Kidney epithelial cell (primary cell): Measurements from ENCODE around the gene MAPKAP1. TPM values are rescaled to one million over a fixed set of nuclear protein-coding genes. Genes with fewer than 3 reads are reported as not detected.

Experiments
- DNase-seq: peaks from one replicate; pipeline ENCODE4 v3.0.0-alpha.2; 2010; ENCODE audit warnings: low read depth
- H3K27me3 ChIP-seq: 2 replicates; pipeline ENCODE4 v1.6.0; 2011; ENCODE audit warnings: low read length; ENCODE audit not compliant: control insufficient read depth, insufficient read depth
- H3K36me3 ChIP-seq: 2 replicates; pipeline ENCODE4 v1.5.1; 2011; ENCODE audit warnings: low read length; ENCODE audit not compliant: control insufficient read depth, insufficient read depth
- H3K4me3 ChIP-seq: 2 replicates; pipeline ENCODE4 v1.5.1; 2011; ENCODE audit warnings: low read depth, mild to moderate bottlenecking, control low read depth, low read length
- total RNA-seq: library from RNA; depleted of rRNA; stranded (reverse); fragments of >200 nt; gene quantifications from 2 replicates; pipeline ENCODE4 v1.2.3, GENCODE V29; 2015
- TF ChIP-seq, protein P1 (sequence below): IDR thresholded peaks from 2 replicates; pipeline ENCODE4 v1.5.1; 2011; ENCODE audit warnings: mild to moderate bottlenecking, moderate library complexity, low read length, control low read depth, inconsistent platforms; ENCODE audit not compliant: insufficient read depth, poor library complexity, severe bottlenecking

MAPKAP1 gene
- total RNA-seq, 1 donor from 2014 or later: 101 TPM

DNA sequence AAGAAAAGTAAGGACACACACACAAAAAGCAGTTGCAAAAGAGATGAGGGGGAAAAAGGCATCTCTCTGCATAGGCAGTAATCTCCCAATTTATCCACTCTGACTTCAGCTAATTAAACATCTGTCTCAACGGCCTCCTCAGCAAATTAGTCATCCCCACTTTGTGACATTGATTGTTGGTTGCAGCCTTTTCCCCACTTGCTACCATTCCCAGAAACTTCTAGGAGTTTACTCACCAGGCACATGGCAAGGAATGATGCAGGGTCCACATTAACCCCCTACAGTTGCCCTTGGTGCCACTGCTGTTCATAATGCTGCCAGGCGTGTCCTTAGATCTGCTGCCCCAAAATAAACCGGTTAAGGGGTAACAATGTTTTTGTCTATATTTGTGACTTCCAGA lies 174.6 kb downstream of the MAPKAP1 start:
- Histone ChIP-seq H3K27me3 (no peaks in the 10 kb centered on the region), H3K36me3 (no peaks in the 10 kb centered on the region), H3K4me3 (no peak overlapping the region)
- DNase-seq: no peak
- TF ChIP-seq, protein P1, sequence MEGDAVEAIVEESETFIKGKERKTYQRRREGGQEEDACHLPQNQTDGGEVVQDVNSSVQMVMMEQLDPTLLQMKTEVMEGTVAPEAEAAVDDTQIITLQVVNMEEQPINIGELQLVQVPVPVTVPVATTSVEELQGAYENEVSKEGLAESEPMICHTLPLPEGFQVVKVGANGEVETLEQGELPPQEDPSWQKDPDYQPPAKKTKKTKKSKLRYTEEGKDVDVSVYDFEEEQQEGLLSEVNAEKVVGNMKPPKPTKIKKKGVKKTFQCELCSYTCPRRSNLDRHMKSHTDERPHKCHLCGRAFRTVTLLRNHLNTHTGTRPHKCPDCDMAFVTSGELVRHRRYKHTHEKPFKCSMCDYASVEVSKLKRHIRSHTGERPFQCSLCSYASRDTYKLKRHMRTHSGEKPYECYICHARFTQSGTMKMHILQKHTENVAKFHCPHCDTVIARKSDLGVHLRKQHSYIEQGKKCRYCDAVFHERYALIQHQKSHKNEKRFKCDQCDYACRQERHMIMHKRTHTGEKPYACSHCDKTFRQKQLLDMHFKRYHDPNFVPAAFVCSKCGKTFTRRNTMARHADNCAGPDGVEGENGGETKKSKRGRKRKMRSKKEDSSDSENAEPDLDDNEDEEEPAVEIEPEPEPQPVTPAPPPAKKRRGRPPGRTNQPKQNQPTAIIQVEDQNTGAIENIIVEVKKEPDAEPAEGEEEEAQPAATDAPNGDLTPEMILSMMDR: no peak

DNA sequence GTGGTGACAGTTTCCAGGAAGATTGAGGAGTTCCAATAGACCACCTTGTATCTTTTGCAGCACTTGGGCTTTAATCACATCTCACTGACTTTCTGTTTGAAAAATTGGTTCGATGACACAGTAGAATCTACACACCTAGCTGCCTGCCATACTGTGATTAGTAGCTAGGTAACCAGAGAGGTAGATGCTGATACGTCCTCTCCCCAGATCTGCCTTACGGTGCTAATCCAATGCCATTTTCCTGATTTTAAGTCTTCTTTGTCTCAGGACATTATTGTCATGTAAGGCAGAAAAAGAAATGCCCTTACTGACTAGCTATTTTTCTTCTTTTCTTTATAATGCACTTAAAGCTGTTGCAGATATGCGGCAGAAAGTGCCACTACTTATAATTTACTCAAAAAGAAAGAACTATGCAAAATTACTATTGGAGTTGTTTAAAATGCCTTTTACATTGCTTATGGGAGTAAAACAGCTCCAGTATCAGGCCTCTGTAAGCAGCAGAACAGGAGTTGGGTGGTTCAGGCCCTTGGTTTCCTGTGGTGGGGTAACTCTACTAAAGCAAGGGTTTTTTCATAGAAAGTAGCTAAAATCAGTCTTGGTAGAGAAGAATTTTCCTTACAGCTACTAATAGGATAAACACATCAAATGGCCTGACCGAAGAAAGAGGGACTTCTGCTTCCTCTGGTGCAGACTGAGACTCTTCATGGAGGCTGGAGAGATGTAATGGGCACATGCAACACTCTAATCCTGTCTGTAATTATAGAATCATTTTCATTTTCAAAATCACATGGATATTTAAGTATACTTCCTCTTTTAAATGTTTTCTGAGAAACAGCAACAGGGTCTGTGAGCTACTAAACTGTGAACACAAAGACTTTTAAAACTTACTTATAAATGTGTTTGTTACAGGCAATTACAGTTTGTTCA lies 177.2 kb downstream of the MAPKAP1 start:
- no peak for DNase-seq
- no peaks in the 10 kb centered on the region for H3K36me3 ChIP-seq
- H3K27me3 ChIP-seq: no peaks in the 10 kb centered on the region
- TF ChIP-seq, protein P1: no peak
- no peak overlapping the region for H3K4me3 ChIP-seq

DNA sequence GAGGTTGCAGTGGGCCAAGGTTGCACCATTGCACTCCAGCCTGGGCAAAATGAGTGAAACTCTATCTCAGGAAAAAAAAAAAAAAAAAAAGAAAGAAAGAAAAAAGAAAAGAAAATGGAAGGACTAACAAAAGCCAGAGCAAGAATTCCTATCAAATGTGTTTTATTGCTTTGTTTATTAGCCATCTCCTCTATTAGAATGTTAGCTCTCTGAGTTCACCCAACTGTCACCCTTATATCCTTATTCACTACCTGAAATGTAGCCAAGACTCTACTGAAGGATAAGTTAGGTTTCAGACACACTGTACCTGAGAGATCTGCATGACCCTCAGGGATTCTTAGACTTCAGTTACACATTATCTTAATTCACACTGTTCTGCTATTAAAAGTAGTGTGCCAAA lies 177.9 kb downstream of the MAPKAP1 start:
- no peak overlapping the region for H3K4me3 ChIP-seq
- H3K36me3 ChIP-seq: no peaks in the 10 kb centered on the region
- TF ChIP-seq, protein P1: no peak
- no peaks in the 10 kb centered on the region for H3K27me3 ChIP-seq
- DNase-seq: no peak

DNA sequence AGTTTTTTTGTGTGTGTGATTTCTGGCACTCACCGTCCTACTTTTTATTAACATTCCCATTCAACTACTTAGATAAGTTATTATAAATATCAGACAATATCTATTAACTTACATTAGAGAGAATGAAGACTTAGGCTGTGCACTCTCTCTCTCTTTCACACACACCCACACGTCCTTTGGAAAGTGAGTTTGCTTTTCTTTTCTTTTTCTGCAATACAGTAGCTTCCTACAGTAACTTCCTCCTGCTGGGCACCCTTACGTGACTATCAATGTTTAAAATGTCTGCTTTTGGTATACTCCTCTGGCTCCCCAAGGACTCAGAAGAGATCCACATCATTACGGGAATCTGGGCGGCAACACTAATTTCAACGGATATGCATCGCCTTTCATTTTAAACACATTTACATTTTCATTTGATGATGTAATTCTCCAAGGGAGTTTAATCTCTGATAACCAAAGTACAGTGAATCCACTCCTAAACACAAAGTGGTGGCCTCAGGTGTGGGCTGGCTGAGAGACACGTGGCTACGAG lies 179.5 kb downstream of the MAPKAP1 start:
- TF ChIP-seq, protein P1: no peak
- Histone ChIP-seq H3K36me3 (no peaks in the 10 kb centered on the region), H3K27me3 (no peaks in the 10 kb centered on the region), H3K4me3 (no peak overlapping the region)
- no peak for DNase-seq

DNA sequence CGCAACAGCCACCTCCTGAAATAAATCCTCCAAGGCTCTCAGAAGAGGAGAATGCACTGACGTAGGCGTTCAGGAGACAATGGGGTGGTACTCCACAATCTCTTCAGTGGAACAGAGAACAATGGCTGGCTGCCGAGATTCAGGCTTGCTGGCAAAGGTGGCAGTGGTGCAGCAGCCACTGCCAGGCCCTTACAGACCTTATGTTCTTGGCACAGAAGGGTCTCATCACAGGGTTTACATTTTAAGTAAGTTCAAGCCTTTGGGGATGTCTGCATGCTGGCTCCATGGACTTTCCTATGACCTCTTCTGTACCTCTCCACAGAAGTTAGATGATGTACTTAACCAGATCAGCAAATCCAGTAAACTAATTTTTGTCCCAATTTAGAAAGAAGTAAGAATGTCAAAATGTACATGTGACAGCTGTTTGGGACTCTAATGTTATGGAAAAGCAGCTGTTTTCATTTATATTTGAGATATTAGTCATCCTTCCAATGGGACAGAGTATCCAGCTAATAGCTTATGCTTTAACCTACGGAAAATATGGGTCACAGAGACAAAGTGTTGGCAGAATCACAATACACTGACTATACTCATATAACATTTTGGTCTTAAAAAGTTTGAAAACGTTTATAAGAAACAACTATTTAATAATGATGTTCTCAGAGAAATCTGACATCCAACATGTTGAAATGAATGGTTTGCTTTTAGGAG lies 180.9 kb downstream of the MAPKAP1 start:
- H3K36me3 ChIP-seq: no peaks in the 10 kb centered on the region
- TF ChIP-seq, protein P1: no peak
- no peaks in the 10 kb centered on the region for H3K27me3 ChIP-seq
- no peak for DNase-seq
- no peak overlapping the region for H3K4me3 ChIP-seq
